WERI-Rb-1 (cell line): Measurements from ENCODE around the gene TMEM214.
A peak's percentile ranks its signal among the peaks of the same experiment; 100 is the strongest.

Source experiments
- DNase-seq: peaks from one replicate; pipeline ENCODE4 v3.0.0-alpha.2; 2020
- H3K27ac ChIP-seq: fragments of 250-450 bp; sonication (Bioruptor Pico); 2 replicates; pipeline ENCODE4 v1.5.1; 2020; ENCODE audit warnings: mild to moderate bottlenecking, moderate library complexity
- H3K27me3 ChIP-seq: fragments of 250-450 bp; sonication (Bioruptor Pico); 2 replicates; pipeline ENCODE4 v1.5.1; 2021; ENCODE audit warnings: mild to moderate bottlenecking, low read depth, moderate library complexity; ENCODE audit not compliant: insufficient read depth, severe bottlenecking
- H3K36me3 ChIP-seq: fragments of 250-450 bp; sonication (Bioruptor Pico); 2 replicates; pipeline ENCODE4 v1.5.1; 2020; ENCODE audit warnings: mild to moderate bottlenecking, moderate library complexity
- H3K4me3 ChIP-seq: 2 replicates; pipeline ENCODE4 v1.5.1; 2011; ENCODE audit warnings: low read depth, mild to moderate bottlenecking, control low read depth, low read length
- H3K9me3 ChIP-seq: fragments of 250-450 bp; sonication (Bioruptor Pico); 2 replicates; pipeline ENCODE4 v1.5.1; 2021; ENCODE audit warnings: mild to moderate bottlenecking, moderate library complexity; ENCODE audit not compliant: severe bottlenecking
- TF ChIP-seq, protein P1 (sequence below): IDR thresholded peaks from 2 replicates; pipeline ENCODE4 v1.5.1; 2011; ENCODE audit warnings: low read depth, mild to moderate bottlenecking, control low read depth, inconsistent platforms, low read length

TMEM214 gene

DNA sequence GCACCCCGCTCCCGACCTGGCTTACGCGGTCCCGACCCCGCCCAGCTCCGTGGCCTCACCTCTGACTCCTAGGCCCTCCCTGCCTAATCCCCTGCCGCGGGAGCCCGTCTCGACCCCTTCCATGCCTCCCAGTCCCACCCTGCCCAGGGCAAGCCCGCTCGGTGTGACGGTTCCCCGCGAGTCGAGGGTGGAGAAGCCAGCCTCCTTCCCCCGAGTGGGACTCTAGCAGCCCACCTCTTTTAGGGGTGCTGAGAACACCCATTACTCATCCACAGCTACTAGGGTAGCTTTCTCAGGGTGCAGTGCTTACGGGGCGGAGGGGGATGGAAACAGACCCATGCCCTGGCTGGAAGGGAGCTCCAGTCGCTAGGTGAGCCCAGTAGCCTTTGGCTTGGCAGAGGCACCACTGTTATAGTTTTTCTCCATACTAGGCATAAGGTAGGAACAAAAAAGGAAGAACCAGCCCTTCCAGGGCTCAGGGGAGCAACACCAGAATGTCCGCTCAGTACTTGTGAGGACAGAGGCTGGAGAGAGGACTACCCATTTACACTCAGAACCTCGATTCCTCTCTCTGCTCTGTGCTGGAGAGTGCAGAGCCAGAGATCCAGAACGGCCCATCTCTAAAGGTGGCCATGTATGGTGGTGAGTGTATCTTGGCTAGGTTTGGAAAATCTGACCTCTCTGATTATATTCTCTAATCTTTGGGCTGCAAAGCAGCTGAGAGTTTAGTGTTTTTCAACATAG is 19.3 kb downstream of the TMEM214 start:
- Histone ChIP-seq H3K36me3 (peaks cover 43% of the 10 kb centered on the region), H3K27me3 (no peaks in the 10 kb centered on the region), H3K27ac (peak overlapping the region; percentile 81), H3K9me3 (no peaks in the 10 kb centered on the region), H3K4me3 (peak overlapping the region; percentile 85)
- peak; percentile 58 for DNase-seq
- TF ChIP-seq, protein P1, sequence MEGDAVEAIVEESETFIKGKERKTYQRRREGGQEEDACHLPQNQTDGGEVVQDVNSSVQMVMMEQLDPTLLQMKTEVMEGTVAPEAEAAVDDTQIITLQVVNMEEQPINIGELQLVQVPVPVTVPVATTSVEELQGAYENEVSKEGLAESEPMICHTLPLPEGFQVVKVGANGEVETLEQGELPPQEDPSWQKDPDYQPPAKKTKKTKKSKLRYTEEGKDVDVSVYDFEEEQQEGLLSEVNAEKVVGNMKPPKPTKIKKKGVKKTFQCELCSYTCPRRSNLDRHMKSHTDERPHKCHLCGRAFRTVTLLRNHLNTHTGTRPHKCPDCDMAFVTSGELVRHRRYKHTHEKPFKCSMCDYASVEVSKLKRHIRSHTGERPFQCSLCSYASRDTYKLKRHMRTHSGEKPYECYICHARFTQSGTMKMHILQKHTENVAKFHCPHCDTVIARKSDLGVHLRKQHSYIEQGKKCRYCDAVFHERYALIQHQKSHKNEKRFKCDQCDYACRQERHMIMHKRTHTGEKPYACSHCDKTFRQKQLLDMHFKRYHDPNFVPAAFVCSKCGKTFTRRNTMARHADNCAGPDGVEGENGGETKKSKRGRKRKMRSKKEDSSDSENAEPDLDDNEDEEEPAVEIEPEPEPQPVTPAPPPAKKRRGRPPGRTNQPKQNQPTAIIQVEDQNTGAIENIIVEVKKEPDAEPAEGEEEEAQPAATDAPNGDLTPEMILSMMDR: no peak

DNA sequence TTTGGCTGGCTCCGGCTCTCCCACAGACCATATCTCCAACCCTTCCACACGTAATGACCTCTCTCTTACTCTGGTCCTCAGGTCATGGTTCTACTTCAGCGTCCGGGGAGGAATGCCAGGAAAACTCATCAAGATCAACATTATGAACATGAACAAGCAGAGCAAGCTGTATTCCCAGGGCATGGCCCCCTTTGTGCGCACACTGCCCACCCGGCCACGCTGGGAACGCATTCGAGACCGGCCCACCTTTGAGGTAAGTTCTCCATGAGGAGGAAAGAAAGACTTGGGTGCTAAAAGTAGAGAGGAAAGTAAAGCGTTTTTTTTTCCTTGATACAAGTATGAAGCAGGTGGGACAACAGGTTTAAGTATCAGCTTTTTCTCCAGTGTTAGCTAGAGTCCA is 20.6 kb downstream of the TMEM214 start:
- H3K27ac ChIP-seq: no peak overlapping the region
- H3K27me3 ChIP-seq: no peaks in the 10 kb centered on the region
- H3K36me3 ChIP-seq: peaks cover 56% of the 10 kb centered on the region
- TF ChIP-seq, protein P1: no peak
- H3K4me3 ChIP-seq: no peak overlapping the region
- H3K9me3 ChIP-seq: no peaks in the 10 kb centered on the region
- DNase-seq: no peak

DNA sequence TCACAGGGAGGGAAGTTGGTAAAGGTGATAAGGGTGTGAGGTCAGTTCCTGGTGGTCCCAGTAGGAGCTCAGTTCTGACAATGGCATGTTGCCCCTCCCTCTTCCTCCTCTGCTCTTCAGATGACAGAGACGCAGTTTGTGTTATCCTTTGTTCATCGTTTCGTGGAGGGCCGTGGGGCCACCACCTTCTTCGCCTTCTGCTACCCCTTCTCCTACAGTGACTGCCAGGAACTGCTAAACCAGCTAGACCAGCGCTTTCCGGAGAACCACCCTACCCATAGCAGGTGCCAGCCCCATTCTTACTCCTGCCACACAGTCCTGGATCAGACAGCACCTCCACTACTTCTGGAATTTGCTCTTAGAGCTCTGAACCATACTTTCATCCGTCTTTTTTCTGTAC is 21.0 kb downstream of the TMEM214 start:
- TF ChIP-seq, protein P1: no peak
- Histone ChIP-seq H3K27me3 (no peaks in the 10 kb centered on the region), H3K9me3 (no peaks in the 10 kb centered on the region), H3K4me3 (no peak overlapping the region), H3K36me3 (peaks cover 60% of the 10 kb centered on the region), H3K27ac (no peak overlapping the region)
- no peak for DNase-seq

DNA sequence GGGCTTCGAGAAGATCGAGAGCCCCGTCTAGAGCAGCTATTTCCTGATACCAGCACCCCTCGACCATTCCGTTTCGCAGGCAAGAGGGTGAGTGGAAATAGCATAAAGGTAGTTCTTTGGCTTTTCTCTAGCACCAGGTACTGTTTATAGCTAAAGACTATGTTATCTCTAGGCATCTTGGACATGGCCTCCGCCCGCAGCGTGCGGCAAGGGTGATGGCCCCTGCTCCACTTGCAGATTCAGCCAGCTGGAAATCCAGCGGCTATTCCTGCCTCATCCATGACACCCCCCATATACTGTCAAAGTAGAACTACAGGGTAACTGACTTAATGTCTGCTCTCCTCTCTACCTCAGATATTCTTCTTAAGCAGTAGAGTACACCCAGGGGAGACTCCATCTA is 22.0 kb downstream of the TMEM214 start:
- no peak for DNase-seq
- no peaks in the 10 kb centered on the region for H3K9me3 ChIP-seq
- TF ChIP-seq, protein P1: no peak
- no peak overlapping the region for H3K4me3 ChIP-seq
- no peak overlapping the region for H3K27ac ChIP-seq
- H3K27me3 ChIP-seq: no peaks in the 10 kb centered on the region
- peaks cover 70% of the 10 kb centered on the region for H3K36me3 ChIP-seq

DNA sequence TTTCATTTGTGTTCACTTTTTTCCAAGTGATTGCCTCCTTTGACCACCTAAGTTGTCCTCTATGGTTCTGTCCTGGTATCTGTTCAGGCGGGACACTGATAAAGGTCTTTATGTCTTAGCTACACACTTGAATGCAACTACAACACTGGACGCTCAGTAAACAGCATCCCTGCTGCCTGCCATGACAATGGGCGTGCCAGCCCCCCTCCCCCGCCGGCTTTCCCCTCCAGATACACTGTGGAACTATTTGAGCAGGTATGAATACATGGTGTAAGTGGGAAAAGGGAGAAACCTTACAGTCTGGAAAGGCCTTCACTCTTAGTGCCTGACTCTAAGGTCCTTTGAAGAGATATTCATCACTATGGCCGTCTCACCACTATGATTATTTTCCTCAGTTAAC is 24.4 kb downstream of the TMEM214 start:
- DNase-seq: no peak
- H3K4me3 ChIP-seq: no peak overlapping the region
- no peaks in the 10 kb centered on the region for H3K9me3 ChIP-seq
- TF ChIP-seq, protein P1: no peak
- peaks cover 72% of the 10 kb centered on the region for H3K36me3 ChIP-seq
- no peak overlapping the region for H3K27ac ChIP-seq
- H3K27me3 ChIP-seq: no peaks in the 10 kb centered on the region

DNA sequence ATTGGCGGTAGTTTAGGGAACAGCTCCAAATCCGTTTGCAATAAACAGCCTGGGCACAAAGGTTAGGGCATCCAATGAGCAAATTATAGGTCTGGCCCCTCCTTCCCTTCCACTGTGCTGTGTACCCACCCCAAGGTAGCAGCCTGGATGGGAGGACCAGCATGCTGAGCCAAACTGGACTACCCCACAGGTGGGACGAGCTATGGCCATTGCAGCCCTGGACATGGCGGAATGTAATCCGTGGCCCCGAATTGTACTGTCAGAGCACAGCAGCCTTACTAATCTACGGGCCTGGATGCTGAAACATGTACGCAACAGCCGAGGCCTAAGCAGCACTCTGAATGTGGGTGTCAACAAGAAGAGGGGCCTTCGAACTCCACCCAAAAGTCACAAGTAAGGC is 25.4 kb downstream of the TMEM214 start:
- H3K27me3 ChIP-seq: no peaks in the 10 kb centered on the region
- DNase-seq: no peak
- TF ChIP-seq, protein P1: no peak
- H3K27ac ChIP-seq: no peak overlapping the region
- H3K9me3 ChIP-seq: no peaks in the 10 kb centered on the region
- H3K36me3 ChIP-seq: peaks cover 77% of the 10 kb centered on the region
- H3K4me3 ChIP-seq: no peak overlapping the region
